ENCODE results near the gene ACBD6.
"Not testable (repeated sequence)": the region's sequence is repeated elsewhere in the genome, so short reads cannot be mapped to it uniquely, and the experiment has no call there.

ACBD6 gene

GRCh38 chr1:180415985-180416633 lies 86.3 kb downstream of the ACBD6 start:
- DNase-seq (ENCODE audit: low spot score), result no peak

DNA sequence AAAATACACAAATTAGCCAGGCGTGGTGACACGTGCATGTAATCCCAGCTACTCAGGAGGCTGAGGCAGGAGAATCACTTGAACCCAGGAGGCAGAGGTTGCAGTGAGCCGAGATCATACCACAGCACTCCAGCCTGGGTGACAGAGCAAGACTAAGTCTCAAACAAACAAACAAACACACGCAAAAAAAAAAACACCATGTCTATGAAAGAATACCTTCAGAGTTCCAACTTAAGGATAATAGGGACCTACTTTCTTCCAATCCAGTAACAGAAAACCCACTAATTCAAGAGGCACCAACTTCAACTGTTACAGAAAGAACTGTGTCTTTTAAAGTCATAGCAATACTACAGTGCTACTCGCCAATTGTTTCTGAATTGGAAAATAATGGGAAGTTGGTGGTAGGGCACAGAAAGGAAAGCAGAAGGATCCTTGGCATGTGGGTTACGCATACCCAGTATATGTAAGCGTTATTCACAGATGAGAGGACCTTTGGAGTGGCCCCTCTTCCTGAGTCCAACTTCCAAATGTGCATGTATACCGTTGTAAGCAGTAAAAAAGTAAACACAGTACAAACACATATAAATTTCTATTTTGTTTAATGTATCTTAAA lies 87.0 kb downstream of the ACBD6 start:
- DNase-seq (ENCODE audit: low spot score), result no peak

DNA sequence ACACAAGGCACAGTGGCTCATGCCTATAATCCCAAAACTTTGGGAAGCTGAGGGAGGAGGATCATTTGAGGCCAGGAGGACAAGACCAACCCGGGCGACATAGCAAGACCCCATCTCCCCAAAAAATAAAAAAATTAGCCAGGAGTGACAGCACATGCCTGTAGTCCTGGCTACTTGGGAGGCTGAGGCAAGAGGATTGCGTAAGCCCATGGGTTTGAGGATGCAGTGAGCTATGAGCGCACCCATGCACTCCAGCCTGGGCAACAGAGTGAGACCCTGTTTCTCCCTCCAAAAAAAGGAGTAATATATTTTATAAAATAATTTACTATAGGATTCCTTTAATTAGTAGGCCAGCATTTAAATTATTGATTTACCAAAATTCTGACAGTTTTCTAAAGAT lies 89.8 kb downstream of the ACBD6 start:
- no peak for DNase-seq (ENCODE audit: low spot score)

DNA sequence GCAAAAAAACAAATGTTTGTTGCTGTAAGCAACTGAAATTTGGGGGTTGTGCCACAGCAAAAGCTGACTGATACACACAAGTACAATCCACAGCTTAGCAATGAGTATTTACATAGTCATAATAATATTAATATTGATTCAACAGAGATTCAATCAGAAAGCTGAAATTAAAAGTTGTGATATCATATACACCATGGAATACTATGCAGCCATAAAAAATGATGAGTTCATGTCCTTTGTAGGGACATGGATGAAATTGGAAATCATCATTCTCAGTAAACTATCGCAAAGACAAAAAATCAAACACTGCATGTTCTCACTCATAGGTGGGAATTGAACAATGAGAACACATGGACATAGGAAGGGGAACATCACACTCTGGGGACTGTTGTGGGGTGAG lies 94.2 kb downstream of the ACBD6 start:
- not testable (repeated sequence) for DNase-seq (ENCODE audit: low spot score)

GRCh38 chr1:180407051-180407450 lies 95.3 kb downstream of the ACBD6 start:
- DNase-seq (ENCODE audit: low spot score), result no peak

DNA sequence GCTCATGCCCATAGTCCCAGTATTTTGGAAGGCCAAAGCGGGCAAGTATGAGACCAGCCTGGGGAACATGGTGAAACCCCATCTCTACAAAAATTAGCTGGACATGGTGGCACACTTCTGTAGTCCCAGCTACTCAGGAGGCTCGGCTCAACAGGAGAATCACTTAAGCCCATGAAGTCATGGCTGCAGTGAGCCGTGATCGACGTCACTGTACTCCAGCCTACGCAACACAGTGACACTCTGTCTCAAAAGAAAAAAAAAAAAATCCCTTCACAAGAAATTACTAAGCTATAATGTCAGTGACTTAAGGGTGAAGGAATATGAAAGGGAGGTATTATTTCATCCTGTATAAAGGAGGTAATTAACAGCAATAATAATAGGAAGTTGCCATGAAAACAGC lies 99.8 kb downstream of the ACBD6 start:
- no peak for DNase-seq (ENCODE audit: low spot score)

- no peak for DNase-seq (ENCODE audit: low spot score)
Observed at GRCh38 chr1:180402001-180402400, 100.4 kb downstream of the ACBD6 start.

GRCh38 chr1:180397175-180397574 lies 105.2 kb downstream of the ACBD6 start:
- no peak for DNase-seq (ENCODE audit: low spot score)

DNA sequence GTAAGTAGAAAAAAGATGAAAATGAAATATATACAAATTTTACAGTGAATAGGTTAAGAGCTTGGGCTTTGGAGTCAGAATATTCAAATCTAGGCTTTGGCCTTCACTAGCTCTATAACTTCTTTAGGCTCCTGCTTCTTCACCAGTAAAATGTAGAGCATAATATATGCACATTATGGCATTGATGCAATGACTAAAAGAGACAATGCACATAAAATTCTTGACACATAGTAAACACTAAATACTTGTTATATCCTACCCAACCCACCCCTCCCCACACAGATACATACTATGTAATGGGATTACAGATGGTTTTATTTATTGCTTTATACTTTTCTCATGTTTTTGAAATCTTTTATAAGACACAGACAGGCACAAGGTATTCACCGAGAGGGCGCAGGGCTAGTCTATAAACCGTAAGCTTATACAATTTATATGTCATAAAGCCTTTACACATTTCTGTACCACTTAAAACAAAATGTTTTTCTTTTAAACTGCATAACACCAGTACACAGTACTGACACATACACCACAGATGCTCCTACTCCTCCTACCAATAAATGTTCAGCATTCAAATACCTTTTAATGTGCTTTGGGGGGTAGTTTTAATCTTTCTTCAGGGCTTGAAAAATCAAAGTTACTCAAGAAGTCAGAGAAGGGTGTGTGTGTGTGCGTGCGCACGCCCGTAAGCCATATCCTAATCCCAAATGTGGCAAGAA lies 109.8 kb downstream of the ACBD6 start:
- no peak for DNase-seq (ENCODE audit: low spot score)

GRCh38 chr1:180392020-180392419 lies 110.4 kb downstream of the ACBD6 start:
- DNase-seq (ENCODE audit: low spot score), result no peak

GRCh38 chr1:180387413-180387812 lies 115.0 kb downstream of the ACBD6 start:
- no peak for DNase-seq (ENCODE audit: low spot score)

- DNase-seq (ENCODE audit: low spot score), result no peak
Observed at GRCh38 chr1:180386745-180387367, 115.5 kb downstream of the ACBD6 start.

DNA sequence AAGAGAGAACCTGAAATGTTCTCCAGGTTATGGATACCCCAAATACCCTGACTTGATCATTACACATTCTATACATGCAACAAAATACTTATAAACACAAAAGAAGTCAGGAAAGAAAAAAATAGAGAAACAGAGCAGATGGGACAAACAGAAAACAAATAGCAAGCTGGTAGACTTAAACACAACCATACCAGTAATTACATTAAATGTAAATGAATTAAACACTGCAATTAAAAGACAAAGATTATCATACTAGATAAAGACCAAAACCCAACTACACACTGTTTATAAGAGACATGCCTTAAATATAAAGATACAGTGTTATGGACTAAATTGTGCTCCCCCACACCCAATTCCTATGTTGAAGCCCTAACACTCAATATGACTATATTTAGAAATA lies 117.2 kb downstream of the ACBD6 start:
- DNase-seq (ENCODE audit: low spot score), result no peak

DNA sequence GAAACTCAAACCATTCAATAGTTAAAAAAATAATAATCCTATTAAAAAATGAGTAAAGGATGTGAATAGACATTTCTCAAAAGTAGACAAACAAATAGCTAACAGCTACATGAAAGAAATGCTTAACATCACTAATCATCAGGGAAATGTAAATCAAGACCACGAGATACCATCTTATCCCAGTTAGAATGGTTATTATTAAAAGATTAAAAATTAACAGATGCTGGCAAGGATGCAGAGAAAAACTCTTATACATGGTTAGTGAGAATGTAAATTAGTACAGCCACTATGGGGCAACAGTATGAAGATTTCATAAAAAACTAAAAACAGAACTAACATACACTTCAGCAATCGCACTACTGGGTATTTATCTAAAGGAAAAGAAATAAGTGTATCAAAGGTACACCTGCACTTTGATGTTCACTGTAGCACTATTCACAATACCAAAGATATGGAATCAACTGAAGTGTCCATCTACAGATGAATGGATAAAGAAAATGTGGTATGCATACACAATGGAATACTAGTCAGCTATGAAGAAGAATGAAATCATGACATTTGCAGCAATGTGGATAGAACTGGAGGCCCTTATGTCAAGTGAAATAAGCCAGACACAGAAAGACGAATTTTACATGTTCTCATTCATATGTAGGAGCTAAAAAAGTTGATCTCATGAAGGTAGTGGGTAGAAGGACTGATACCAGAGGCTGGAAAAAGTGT lies 117.9 kb downstream of the ACBD6 start:
- DNase-seq (ENCODE audit: low spot score), result no peak

GRCh38 chr1:180382326-180383115 lies 119.9 kb downstream of the ACBD6 start:
- no peak for DNase-seq (ENCODE audit: low spot score)

DNA sequence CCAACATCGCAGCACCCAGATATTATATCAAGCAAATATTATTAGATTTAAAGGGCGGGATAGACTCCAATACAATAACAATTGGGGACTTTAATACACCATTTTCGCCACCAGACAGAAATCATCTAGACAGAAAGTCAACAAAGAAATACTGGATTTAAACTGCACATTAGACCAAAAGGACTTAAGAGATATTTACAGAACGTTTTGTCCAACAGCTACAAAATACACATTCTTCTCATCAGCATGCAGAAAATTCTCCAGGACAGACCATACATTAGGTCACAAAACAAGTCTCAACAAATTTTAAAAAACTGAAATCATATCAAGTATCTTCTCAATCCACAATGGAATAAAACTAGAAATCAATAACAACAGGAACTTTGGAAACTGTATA lies 121.2 kb downstream of the ACBD6 start:
- no peak for DNase-seq (ENCODE audit: low spot score)

DNA sequence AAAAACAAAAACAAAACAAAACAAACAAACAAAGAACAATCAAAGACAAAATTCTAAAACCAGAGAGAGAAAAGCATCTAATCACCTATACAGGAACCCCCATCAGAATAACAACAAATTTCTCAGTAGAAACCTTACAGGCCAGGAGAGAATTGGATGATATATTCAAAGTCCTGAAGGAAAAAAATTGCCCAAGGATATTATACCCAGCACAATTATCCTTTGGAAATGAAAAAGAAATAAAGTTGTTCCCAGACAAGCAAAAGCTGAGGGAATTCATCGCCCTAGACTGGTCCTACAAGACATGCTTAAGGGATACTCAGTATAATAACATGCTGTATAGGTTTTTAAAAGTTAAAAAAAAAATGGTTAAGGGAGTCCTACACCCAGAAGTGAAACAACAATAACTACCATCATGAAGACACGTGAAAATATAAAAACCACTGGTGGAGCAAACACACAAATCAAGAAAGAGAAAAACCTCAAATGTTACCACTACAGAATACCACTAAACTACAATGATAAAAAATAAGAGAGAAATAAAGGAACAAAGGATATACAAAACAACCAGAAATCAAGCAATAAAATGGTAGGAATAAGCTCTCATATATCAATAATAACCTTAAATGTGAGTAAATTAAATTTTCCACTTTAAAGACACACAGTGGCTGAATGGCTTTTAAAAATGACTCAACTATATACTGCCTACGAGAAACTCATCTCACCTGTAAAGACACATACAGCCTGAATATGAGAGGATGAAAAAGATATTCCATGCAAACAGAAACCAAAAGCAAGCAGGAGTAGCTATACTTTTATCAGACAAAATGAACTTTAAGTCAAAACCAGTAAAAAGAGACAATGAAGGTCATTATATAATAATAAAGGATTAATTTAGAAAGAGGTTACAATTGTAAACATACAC lies 121.9 kb downstream of the ACBD6 start:
- DNase-seq (ENCODE audit: low spot score), result no peak

GRCh38 chr1:180376800-180377199 lies 125.6 kb downstream of the ACBD6 start:
- no peak for DNase-seq (ENCODE audit: low spot score)

DNA sequence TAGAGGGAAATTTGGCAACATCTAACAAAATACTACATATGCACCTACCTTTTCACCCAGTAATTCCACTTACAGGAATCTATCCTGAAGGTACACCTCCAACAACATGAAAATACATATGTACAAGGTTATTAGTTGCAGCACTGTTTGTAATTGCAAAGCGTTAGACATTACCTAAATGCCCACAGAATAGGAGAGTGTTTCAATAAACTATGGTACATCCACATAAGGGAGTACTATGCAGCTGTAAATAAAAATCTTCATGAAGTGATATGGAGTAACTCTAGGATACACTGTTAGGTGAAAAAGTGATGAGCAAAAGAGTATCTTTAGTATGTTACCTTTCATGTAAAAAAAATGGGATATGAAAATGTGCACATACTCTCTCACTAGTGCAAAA lies 126.1 kb downstream of the ACBD6 start:
- no peak for DNase-seq (ENCODE audit: low spot score)

- DNase-seq (ENCODE audit: low spot score), result no peak
Observed at GRCh38 chr1:180372728-180373127, 129.6 kb downstream of the ACBD6 start.

All from globus pallidus (tissue), 1 donor.